NT2/D1 (cell line): Measurements from ENCODE around the gene NAMPT.

Experiments used
- DNase-seq: peaks from one replicate; pipeline ENCODE4 v3.0.0-alpha.2; 2011; ENCODE audit warnings: low read depth, low spot score
- H3K27me3 ChIP-seq: 2 replicates; pipeline ENCODE4 v1.6.0; 2011; ENCODE audit warnings: mild to moderate bottlenecking; ENCODE audit not compliant: insufficient read length, insufficient read depth
- H3K36me3 ChIP-seq: 2 replicates; pipeline ENCODE4 v1.6.1; 2011; ENCODE audit warnings: mild to moderate bottlenecking, low read length, mixed read lengths; ENCODE audit not compliant: insufficient read depth, insufficient read length
- H3K4me1 ChIP-seq: 2 replicates; pipeline ENCODE4 v1.5.1; 2011; ENCODE audit not compliant: insufficient read depth, insufficient read length
- H3K4me3 ChIP-seq: 2 replicates; pipeline ENCODE4 v1.5.1; 2011; ENCODE audit warnings: low read depth; ENCODE audit not compliant: insufficient read length
- H3K9ac ChIP-seq: 2 replicates; pipeline ENCODE4 v1.6.0; 2011; ENCODE audit warnings: low read depth; ENCODE audit not compliant: insufficient read length
- H3K9me3 ChIP-seq: 2 replicates; pipeline ENCODE4 v1.5.1; 2011; ENCODE audit warnings: mild to moderate bottlenecking, low read length; ENCODE audit not compliant: insufficient read depth
- SUZ12 ChIP-seq: IDR thresholded peaks from 2 replicates; pipeline ENCODE4 v1.6.1; 2011; ENCODE audit not compliant: insufficient read length, insufficient read depth; ENCODE audit errors: extremely low read depth
- YY1 ChIP-seq: IDR thresholded peaks from 2 replicates; pipeline ENCODE4 v1.6.1; 2011; ENCODE audit not compliant: insufficient read length, insufficient read depth
- ZNF274 ChIP-seq: IDR thresholded peaks from 2 replicates; pipeline ENCODE4 v1.6.1; 2011; ENCODE audit warnings: mild to moderate bottlenecking, low read depth, low read length

Gene NAMPT

GRCh38 chr7:106243893-106244292 lies 40.9 kb downstream of the NAMPT start:
- Histone ChIP-seq H3K36me3 (peaks cover 14% of the 10 kb centered on the region), H3K9me3 (0 out of 2 replicates have a peak, but pooled peaks cover 9% of the 10 kb centered on the region), H3K27me3 (no peaks in the 10 kb centered on the region), H3K9ac (no peak overlapping the region), H3K4me1 (no peaks in the 10 kb centered on the region), H3K4me3 (no peak overlapping the region)
- DNase-seq: no peak
- no peak for TF ChIP-seq SUZ12
- TF ChIP-seq YY1: no peak
- no peak for TF ChIP-seq ZNF274

DNA sequence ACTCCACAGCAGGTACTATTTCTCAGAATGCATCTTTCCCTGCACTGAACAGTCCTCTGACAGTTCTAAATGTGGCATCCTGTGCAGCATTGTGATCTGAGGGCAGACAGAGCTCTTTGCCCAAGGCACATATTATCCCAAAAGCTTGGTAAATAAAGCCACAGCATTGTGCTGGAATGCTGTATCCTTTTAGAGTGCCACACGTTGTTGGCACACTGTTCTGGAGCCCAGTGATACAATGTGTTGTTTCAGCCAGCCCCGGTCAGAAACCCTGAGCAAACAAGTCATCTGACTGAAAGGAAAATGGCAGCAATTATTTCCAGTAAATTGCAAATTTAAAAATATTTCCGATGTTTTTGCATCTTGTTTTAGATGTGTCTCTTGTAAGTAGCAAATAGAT lies 45.4 kb downstream of the NAMPT start:
- no peak for DNase-seq
- H3K9me3 ChIP-seq: no peaks in the 10 kb centered on the region
- no peak overlapping the region for H3K4me3 ChIP-seq
- no peaks in the 10 kb centered on the region for H3K27me3 ChIP-seq
- no peak overlapping the region for H3K9ac ChIP-seq
- no peak for TF ChIP-seq ZNF274
- no peak for TF ChIP-seq SUZ12
- no peak for TF ChIP-seq YY1
- H3K4me1 ChIP-seq: no peaks in the 10 kb centered on the region
- H3K36me3 ChIP-seq: no peaks in the 10 kb centered on the region

DNA sequence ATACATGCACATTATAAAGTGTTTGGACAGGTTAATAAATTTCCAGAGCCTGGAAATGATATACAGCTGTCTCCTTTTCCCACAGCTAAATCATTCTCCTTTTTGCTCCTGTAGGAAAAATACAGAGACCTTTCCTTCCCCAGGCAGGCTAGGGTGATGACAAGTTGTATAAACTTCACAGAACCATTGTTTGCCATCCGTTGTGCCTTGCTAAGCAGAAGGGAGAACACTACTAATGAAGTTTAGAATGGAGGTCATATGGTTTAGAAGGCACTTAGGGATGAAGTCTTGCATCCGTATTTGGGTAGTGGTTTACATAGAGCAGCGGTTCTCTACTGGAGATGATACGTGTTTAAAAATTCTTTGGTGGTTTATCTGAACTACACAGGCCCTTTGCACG lies 46.0 kb downstream of the NAMPT start:
- Histone ChIP-seq H3K4me3 (no peak overlapping the region), H3K36me3 (no peaks in the 10 kb centered on the region), H3K9ac (no peak overlapping the region), H3K9me3 (no peaks in the 10 kb centered on the region), H3K4me1 (no peaks in the 10 kb centered on the region), H3K27me3 (no peaks in the 10 kb centered on the region)
- DNase-seq: no peak
- TF ChIP-seq YY1: no peak
- TF ChIP-seq ZNF274: no peak
- no peak for TF ChIP-seq SUZ12

DNA sequence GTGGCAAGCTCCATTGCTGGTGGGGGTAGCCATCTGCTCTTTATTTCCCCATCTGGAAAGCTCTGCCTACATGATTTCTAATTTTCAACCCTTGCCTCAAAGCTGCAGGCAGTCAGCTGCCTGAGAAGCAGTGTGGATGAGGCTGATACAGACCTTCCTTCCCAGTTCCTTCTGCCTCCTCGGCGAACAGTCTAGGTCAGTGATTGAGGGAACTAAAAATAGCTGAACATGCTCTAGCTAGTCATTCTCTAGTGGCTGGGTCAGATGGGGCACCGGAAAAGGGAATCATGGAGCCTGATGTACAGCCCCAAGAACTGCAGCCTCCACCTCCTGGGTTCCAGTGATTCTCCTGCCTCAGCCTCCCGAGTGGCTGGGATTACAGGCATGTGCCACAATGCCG lies 48.7 kb downstream of the NAMPT start:
- no peaks in the 10 kb centered on the region for H3K36me3 ChIP-seq
- H3K9ac ChIP-seq: no peak overlapping the region
- no peak for TF ChIP-seq ZNF274
- no peak for TF ChIP-seq YY1
- TF ChIP-seq SUZ12: no peak
- DNase-seq: no peak
- H3K27me3 ChIP-seq: no peaks in the 10 kb centered on the region
- H3K4me3 ChIP-seq: no peak overlapping the region
- H3K9me3 ChIP-seq: no peaks in the 10 kb centered on the region
- no peaks in the 10 kb centered on the region for H3K4me1 ChIP-seq

DNA sequence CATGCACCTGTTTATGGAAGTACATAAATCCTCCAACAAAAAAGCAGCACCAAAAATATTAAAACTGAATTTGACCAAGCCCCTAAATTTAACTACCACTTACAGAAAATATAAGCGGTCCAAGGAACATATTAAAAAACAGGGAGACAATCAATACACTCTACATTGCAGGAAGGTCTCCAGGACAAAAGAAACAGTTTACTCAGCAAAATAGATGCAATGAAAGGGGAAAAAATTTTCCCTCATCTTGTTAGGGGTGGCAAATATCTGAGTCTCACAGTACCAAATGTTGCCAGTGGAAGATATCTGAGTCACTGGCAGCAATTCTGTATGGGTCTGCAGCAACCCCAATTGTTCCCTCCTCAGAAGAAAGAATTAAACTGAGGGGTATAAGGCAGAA lies 50.4 kb downstream of the NAMPT start:
- no peak overlapping the region for H3K9ac ChIP-seq
- H3K27me3 ChIP-seq: no peaks in the 10 kb centered on the region
- H3K36me3 ChIP-seq: no peaks in the 10 kb centered on the region
- no peak for DNase-seq
- no peaks in the 10 kb centered on the region for H3K4me1 ChIP-seq
- no peak overlapping the region for H3K4me3 ChIP-seq
- TF ChIP-seq SUZ12: no peak
- no peak for TF ChIP-seq ZNF274
- TF ChIP-seq YY1: no peak
- H3K9me3 ChIP-seq: no peaks in the 10 kb centered on the region

- Histone ChIP-seq H3K9ac (no peak overlapping the region), H3K9me3 (no peaks in the 10 kb centered on the region), H3K4me1 (no peaks in the 10 kb centered on the region), H3K4me3 (no peak overlapping the region), H3K36me3 (no peaks in the 10 kb centered on the region), H3K27me3 (no peaks in the 10 kb centered on the region)
- TF ChIP-seq YY1 (no peak), ZNF274 (no peak), SUZ12 (no peak)
- no peak for DNase-seq
Measured at GRCh38 chr7:106231856-106232490, 52.8 kb downstream of the NAMPT start.

- Histone ChIP-seq H3K36me3 (no peaks in the 10 kb centered on the region), H3K9ac (no peak overlapping the region), H3K27me3 (no peaks in the 10 kb centered on the region), H3K9me3 (no peaks in the 10 kb centered on the region), H3K4me3 (no peak overlapping the region), H3K4me1 (no peaks in the 10 kb centered on the region)
- TF ChIP-seq ZNF274: no peak
- no peak for TF ChIP-seq SUZ12
- TF ChIP-seq YY1: no peak
- no peak for DNase-seq
Measured at GRCh38 chr7:106225856-106226255, 58.9 kb downstream of the NAMPT start.
